Measurements from ENCODE around the gene NT5E.

NT5E gene

DNA sequence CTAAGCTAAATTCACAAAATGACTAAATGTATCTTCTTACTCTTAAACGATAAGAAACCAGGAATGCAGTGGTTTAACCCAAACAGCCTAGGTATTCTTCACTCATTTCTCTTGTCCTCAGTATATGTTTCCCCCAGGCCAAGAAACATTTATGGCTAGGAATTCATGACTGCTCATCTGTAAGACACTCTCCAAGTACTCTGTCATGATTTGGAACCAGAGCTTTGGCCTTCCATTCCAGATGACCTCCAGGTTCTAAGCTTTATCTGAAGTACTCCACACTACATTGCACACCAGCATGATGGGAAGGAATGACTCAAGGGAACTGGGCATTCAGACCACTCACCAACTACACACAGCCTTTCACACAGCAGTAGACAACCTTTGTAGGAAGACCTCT lies 29.3 kb downstream of the NT5E start:
- H3K27me3 ChIP-seq (ENCODE audit: insufficient read depth, low read length): no peaks in the 10 kb centered on the region
- H3K9ac ChIP-seq (ENCODE audit: low read depth, low read length): no peak overlapping the region
- H3K4me3 ChIP-seq (ENCODE audit: low read length): no peak overlapping the region
- no peaks in the 10 kb centered on the region for H3K4me1 ChIP-seq (ENCODE audit: insufficient read depth, low read length)
- H3K9me3 ChIP-seq (ENCODE audit: insufficient read depth, low read depth, low read length): peaks cover 2% of the 10 kb centered on the region; the same call in 1 of the 2 replicates
- no peaks in the 10 kb centered on the region for H3K36me3 ChIP-seq (ENCODE audit: insufficient read depth, low read depth, low read length)
- H3K27ac ChIP-seq (ENCODE audit: low read length): no peak overlapping the region

DNA sequence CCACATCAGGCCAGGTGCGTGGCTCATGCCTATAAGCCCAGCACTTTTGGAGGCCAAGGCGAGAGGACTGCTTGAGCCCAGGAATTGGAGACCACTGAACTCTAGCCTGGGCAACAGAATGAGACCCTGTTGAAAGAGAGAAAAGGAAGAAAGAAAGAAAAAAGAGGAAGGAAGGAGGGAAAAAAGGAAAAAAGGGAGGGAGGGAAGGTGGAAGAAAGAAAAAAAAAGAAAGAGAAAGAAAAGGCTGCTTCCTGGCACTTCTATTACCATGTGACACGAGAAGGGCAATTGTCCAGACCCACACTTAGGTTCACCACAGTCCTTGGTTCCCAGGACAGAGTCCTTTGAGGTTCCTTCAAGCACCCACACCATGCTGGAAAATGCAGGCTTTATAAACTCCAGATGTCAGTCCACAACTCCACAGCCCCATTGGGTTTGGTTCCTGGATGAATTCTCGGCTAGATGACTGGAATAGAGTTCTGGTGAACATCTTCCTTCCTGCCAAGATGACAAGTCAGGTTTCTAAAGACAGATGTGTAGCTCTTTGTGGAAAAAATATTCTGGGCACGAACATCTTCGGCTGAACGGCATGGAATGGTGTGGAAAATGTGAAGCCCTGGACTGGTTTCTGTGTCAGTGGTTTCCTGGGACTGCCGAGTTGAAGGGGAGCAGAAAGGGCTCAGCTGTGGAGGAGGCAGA lies 32.5 kb downstream of the NT5E start:
- Histone ChIP-seq H3K36me3 (ENCODE audit: insufficient read depth, low read depth, low read length) (no peaks in the 10 kb centered on the region), H3K9ac (ENCODE audit: low read depth, low read length) (no peak overlapping the region), H3K9me3 (ENCODE audit: insufficient read depth, low read depth, low read length) (no peaks in the 10 kb centered on the region), H3K27ac (ENCODE audit: low read length) (no peak overlapping the region), H3K27me3 (ENCODE audit: insufficient read depth, low read length) (no peaks in the 10 kb centered on the region), H3K4me1 (ENCODE audit: insufficient read depth, low read length) (no peaks in the 10 kb centered on the region), H3K4me3 (ENCODE audit: low read length) (no peak overlapping the region)

DNA sequence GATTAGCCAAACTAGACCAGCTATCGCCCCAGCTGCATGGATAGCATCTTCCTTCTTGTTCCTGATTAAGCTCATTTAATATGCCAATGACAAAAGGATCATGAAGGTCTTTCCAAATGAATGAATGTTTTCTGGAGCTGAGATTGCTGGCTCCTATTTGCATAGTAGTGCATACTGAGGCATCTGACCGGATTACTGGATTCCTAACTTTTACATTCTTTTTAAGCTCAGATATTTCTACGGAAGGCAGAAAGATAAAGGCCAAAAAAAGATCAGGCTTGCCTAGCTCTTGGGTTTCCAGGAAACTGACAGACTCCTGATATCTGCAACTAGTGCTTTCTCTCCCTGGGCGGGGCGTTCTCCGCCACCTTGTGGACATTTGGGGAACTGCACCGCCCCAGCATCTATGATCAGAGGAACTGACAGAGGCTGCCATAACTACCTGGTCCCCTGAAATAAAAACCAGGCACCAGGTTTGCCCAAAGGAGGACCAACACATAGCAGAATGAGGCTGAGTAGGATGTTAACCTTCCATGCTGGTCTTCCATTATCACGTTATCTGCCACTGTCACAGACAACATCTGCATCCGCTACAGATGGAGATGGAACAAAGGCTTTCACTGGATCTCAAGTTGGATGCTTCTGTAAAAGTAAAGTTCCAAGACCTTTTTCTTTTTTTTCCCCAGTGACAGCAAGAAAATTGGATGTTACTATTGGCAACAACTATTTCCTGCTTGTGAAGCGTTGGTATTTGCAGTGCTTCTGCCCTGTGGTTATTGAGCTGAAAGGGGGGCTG lies 33.2 kb downstream of the NT5E start:
- H3K36me3 ChIP-seq (ENCODE audit: insufficient read depth, low read depth, low read length): no peaks in the 10 kb centered on the region
- H3K9ac ChIP-seq (ENCODE audit: low read depth, low read length): no peak overlapping the region
- no peak overlapping the region for H3K4me3 ChIP-seq (ENCODE audit: low read length)
- no peaks in the 10 kb centered on the region for H3K9me3 ChIP-seq (ENCODE audit: insufficient read depth, low read depth, low read length)
- no peaks in the 10 kb centered on the region for H3K4me1 ChIP-seq (ENCODE audit: insufficient read depth, low read length)
- no peak overlapping the region for H3K27ac ChIP-seq (ENCODE audit: low read length)
- no peaks in the 10 kb centered on the region for H3K27me3 ChIP-seq (ENCODE audit: insufficient read depth, low read length)

DNA sequence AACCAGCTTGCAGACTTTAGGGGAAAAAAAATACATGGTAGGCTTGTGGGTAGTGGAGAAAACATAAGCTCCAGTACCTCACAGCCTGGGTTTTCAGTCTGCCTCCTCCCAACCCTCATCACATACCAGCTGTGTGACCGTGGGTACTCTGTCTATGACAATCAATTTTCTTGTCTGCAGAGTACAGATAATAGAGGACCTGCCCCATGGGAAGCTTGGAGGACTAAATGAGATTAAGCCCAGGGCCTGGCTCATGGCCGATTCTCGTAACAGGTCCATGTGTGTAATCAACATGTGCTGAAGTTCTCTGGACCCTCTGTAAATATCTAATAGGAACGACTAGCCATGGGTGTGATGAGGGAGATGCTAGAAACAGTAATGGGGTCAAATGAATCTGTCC lies 34.0 kb downstream of the NT5E start:
- H3K4me3 ChIP-seq (ENCODE audit: low read length): no peak overlapping the region
- no peaks in the 10 kb centered on the region for H3K9me3 ChIP-seq (ENCODE audit: insufficient read depth, low read depth, low read length)
- no peaks in the 10 kb centered on the region for H3K4me1 ChIP-seq (ENCODE audit: insufficient read depth, low read length)
- no peak overlapping the region for H3K9ac ChIP-seq (ENCODE audit: low read depth, low read length)
- H3K27me3 ChIP-seq (ENCODE audit: insufficient read depth, low read length): no peaks in the 10 kb centered on the region
- no peaks in the 10 kb centered on the region for H3K36me3 ChIP-seq (ENCODE audit: insufficient read depth, low read depth, low read length)
- H3K27ac ChIP-seq (ENCODE audit: low read length): no peak overlapping the region

DNA sequence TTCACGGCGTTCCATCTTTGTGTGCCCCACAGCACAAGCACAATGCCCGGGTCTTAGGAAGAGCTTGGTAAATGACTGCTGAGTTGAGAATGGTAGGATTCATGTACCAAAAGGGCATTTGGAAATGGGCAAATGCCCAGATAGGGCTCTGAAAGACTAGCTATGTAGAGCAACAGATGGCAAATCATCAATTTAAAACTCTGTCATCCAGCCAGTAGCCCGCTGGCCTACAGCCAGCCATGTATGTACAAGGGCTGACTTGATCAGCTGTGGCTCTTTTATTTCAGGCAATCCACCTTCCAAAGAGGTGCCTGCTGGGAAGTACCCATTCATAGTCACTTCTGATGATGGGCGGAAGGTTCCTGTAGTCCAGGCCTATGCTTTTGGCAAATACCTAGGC lies 35.1 kb downstream of the NT5E start:
- no peaks in the 10 kb centered on the region for H3K4me1 ChIP-seq (ENCODE audit: insufficient read depth, low read length)
- H3K36me3 ChIP-seq (ENCODE audit: insufficient read depth, low read depth, low read length): no peaks in the 10 kb centered on the region
- H3K27me3 ChIP-seq (ENCODE audit: insufficient read depth, low read length): no peaks in the 10 kb centered on the region
- no peak overlapping the region for H3K27ac ChIP-seq (ENCODE audit: low read length)
- no peak overlapping the region for H3K4me3 ChIP-seq (ENCODE audit: low read length)
- no peak overlapping the region for H3K9ac ChIP-seq (ENCODE audit: low read depth, low read length)
- H3K9me3 ChIP-seq (ENCODE audit: insufficient read depth, low read depth, low read length): no peaks in the 10 kb centered on the region

DNA sequence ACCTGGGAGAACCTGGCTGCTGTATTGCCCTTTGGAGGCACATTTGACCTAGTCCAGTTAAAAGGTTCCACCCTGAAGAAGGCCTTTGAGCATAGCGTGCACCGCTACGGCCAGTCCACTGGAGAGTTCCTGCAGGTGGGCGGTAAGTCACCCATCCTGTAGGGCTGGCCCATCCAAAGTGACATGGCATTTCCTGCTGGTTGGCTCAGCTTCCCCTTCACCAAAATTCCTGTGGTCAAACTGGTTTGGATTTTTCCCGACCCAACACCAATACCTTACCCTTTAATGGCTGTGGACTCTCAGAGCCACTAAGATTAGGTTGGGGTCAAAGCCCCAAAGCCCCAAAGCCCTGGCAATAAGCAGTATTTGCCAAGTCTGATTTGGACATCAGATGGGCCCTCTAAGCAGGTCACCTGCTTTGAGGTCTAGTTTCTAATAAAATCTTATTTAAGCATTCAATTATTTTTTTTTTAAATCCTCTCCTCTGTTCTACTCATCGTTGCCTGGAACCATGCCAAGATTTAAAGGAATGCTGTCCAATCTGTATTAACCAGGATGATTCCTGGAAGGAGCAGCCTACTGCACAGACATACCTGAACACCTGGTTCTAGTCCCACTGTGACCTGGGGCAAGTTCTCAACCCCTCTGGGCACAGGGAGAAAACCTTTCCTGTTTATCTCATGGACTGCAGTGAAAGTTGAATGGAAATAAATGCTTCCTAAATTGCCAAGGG lies 40.8 kb downstream of the NT5E start:
- H3K27me3 ChIP-seq (ENCODE audit: insufficient read depth, low read length): no peaks in the 10 kb centered on the region
- H3K27ac ChIP-seq (ENCODE audit: low read length): no peak overlapping the region
- H3K9ac ChIP-seq (ENCODE audit: low read depth, low read length): no peak overlapping the region
- no peaks in the 10 kb centered on the region for H3K36me3 ChIP-seq (ENCODE audit: insufficient read depth, low read depth, low read length)
- no peak overlapping the region for H3K4me3 ChIP-seq (ENCODE audit: low read length)
- H3K4me1 ChIP-seq (ENCODE audit: insufficient read depth, low read length): no peaks in the 10 kb centered on the region
- no peaks in the 10 kb centered on the region for H3K9me3 ChIP-seq (ENCODE audit: insufficient read depth, low read depth, low read length)

DNA sequence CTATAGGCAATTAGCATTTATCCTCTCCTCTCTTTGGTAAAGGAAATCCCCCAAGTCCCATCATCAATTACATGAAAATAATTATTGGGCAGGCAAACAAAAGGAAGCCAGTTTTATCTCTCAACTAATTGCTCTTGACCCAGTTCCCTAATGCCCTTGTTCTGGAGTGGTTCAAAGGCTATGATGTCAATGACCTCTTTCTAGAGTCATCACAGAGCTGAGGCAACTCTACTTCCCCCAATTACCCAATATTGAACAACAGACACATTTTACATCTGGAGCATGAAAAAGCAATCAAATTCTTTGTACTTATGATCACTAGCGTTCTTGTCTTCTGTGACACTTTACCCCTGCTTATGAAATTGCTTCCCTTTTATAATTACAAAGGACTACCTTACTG lies 43.5 kb downstream of the NT5E start:
- Histone ChIP-seq H3K9ac (ENCODE audit: low read depth, low read length) (no peak overlapping the region), H3K36me3 (ENCODE audit: insufficient read depth, low read depth, low read length) (no peaks in the 10 kb centered on the region), H3K9me3 (ENCODE audit: insufficient read depth, low read depth, low read length) (peaks cover 5% of the 10 kb centered on the region; the same call in 1 of the 2 replicates), H3K4me3 (ENCODE audit: low read length) (no peak overlapping the region), H3K27ac (ENCODE audit: low read length) (no peak overlapping the region), H3K4me1 (ENCODE audit: insufficient read depth, low read length) (no peaks in the 10 kb centered on the region), H3K27me3 (ENCODE audit: insufficient read depth, low read length) (no peaks in the 10 kb centered on the region)

DNA sequence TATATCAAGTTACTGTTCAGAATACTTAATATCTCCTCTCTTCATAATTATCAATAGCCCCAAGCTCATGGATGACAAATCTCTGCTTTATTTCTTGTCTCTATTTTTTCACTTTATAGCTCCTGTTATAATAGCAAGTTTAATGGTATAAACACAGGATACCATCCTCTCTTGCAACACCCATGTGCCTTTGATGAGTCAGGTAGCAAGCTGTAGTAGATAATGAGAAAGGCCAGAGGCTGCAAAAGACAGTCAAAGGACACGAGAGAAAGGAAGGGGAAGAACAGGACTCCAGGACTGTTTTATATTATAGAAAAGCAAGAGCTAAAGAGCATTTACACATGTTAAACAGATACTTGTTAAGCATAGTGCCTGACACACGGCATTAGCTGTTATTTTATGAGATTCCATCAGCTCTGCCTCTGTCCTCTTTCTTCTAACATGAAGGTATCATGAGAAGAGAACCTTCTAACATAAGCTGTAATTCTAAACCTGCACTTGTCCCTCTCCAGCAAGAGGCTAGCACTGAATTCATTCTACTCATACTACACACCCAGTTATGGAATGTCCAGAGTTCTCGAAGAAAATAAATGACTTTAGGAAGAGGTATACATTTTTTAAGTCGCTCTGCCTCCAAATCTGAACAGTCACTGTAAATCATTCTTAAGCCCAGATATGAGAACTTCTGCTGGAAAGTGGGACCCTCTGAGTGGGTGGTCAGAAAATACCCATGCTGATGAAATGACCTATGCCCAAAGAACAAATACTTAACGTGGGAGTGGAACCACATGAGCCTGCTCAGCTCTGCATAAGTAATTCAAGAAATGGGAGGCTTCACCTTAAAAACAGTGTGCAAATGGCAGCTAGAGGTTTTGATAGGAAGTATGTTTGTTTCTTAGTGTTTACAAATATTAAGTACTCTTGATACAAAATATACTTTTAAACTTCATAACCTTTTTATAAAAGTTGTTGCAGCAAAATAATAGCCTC lies 45.0 kb downstream of the NT5E start:
- Histone ChIP-seq H3K27me3 (ENCODE audit: insufficient read depth, low read length) (no peaks in the 10 kb centered on the region), H3K9me3 (ENCODE audit: insufficient read depth, low read depth, low read length) (peaks cover 5% of the 10 kb centered on the region; the same call in 1 of the 2 replicates)

DNA sequence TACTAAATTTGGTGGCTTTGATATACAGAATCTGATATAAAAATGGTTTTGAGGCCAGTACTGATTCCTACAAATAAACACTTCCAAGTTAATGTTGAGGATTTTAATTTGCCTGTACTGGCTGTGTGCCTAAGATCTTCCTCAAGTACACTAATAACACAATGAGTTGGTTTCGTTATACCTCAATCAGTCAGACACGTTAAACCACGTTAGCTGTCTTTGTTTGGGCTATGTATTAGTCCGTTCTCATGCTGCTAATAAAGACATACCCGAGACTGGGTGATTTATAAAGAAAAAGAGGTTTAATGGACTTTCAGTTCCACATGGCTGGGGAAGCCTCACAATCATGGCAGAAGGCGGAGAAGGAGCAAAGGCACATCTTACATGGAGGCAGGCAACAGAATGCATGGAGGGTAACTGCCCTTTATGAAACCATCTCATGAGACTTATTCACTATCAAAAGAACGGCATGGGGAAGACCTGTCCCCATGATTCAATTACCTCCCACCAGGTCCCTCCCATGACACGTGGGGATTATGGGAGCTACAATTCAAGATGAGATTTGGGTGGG lies 46.2 kb downstream of the NT5E start:
- Histone ChIP-seq H3K9ac (ENCODE audit: low read depth, low read length) (no peak overlapping the region), H3K4me3 (ENCODE audit: low read length) (no peak overlapping the region), H3K27me3 (ENCODE audit: insufficient read depth, low read length) (no peaks in the 10 kb centered on the region), H3K9me3 (ENCODE audit: insufficient read depth, low read depth, low read length) (peaks cover 5% of the 10 kb centered on the region; the same call in 1 of the 2 replicates), H3K27ac (ENCODE audit: low read length) (no peak overlapping the region), H3K36me3 (ENCODE audit: insufficient read depth, low read depth, low read length) (no peaks in the 10 kb centered on the region), H3K4me1 (ENCODE audit: insufficient read depth, low read length) (no peaks in the 10 kb centered on the region)

More for the DNA sequence above, 45.0 kb downstream of the NT5E start:
- Histone ChIP-seq H3K36me3 (ENCODE audit: insufficient read depth, low read depth, low read length) (no peaks in the 10 kb centered on the region), H3K4me3 (ENCODE audit: low read length) (no peak overlapping the region), H3K27ac (ENCODE audit: low read length) (no peak overlapping the region), H3K9ac (ENCODE audit: low read depth, low read length) (no peak overlapping the region), H3K4me1 (ENCODE audit: insufficient read depth, low read length) (no peaks in the 10 kb centered on the region)

DNA sequence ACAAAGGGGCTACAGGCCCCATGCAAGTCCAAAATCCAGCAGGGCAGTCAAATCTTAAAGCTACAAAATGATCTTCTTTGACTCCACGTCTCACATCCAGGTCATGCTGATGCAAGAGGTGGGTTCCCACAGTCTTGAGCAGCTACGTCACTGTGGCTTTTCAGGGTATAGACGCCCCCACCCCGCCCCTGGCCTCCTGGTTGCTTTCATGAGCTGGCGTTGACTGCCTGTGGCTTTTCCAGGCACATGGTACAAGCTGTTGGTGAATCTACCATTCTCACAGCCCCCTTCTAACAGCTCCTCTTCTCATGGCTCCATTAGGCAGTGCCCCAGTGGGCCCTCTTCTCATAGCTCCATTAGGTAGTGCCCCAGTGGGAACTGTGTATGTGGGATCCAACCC lies 47.0 kb downstream of the NT5E start:
- Histone ChIP-seq H3K27ac (ENCODE audit: low read length) (no peak overlapping the region), H3K27me3 (ENCODE audit: insufficient read depth, low read length) (no peaks in the 10 kb centered on the region), H3K9me3 (ENCODE audit: insufficient read depth, low read depth, low read length) (peaks cover 5% of the 10 kb centered on the region; the same call in 1 of the 2 replicates), H3K4me1 (ENCODE audit: insufficient read depth, low read length) (no peaks in the 10 kb centered on the region), H3K4me3 (ENCODE audit: low read length) (no peak overlapping the region), H3K9ac (ENCODE audit: low read depth, low read length) (no peak overlapping the region), H3K36me3 (ENCODE audit: insufficient read depth, low read depth, low read length) (no peaks in the 10 kb centered on the region)

Data from iPS-20b (cell line).